Left ventricle myocardium inferior (tissue), 1 donor: ENCODE results near the gene ACAP1. TPM values are rescaled to one million over a fixed set of nuclear protein-coding genes. Genes with fewer than 3 reads are reported as not detected.
"Not testable (repeated sequence)": the region's sequence is repeated elsewhere in the genome, so short reads cannot be mapped to it uniquely, and the experiment has no call there.

Experiments used
- DNase-seq: peaks from one replicate; pipeline ENCODE4 v3.0.0-alpha.2; 2020
- H3K27ac ChIP-seq: fragments of 200-600 bp; replicated peaks from 2 replicates; pipeline ENCODE4 v1.8.0; 2021
- H3K27me3 ChIP-seq: fragments of 200-600 bp; 2 replicates; pipeline ENCODE4 v1.8.0; 2021; ENCODE audit warnings: low read depth
- H3K36me3 ChIP-seq: fragments of 200-600 bp; 2 replicates; pipeline ENCODE4 v1.8.0; 2021
- H3K4me1 ChIP-seq: fragments of 200-600 bp; 2 replicates; pipeline ENCODE4 v1.8.0; 2021
- H3K4me3 ChIP-seq: fragments of 200-600 bp; 2 replicates; pipeline ENCODE4 v1.8.0; 2021; ENCODE audit warnings: mild to moderate bottlenecking, moderate library complexity
- H3K9me3 ChIP-seq: fragments of 200-600 bp; replicated peaks from 2 replicates; pipeline ENCODE4 v1.8.0; 2021
- intact Hi-C: fragments of 100-400 bp; cut with micrococcal nuclease; formaldehyde crosslinking; loops from one replicate; pipeline ENCODE4 v1.11.0; 2022
- total RNA-seq: library from RNA; stranded (reverse); fragmentation: NEBNext Ultra II Directional; extraction: Animal tissue kit (Norgen Biotek cat#: 25700); gene quantifications from one replicate; pipeline ENCODE4 v1.2.1, GENCODE V29; 2021
- TF ChIP-seq, protein P1 (sequence below): fragments of 200-600 bp; IDR thresholded peaks from 2 replicates; pipeline ENCODE4 v1.8.0; 2021; ENCODE audit warnings: antibody characterized with exemption, mild to moderate bottlenecking, borderline replicate concordance
- donor health status: DM: no; HTN: yes; CAD: no; lungs with severe emphysema.

ACAP1 gene
- total RNA-seq, 1 donor from 2014 or later, result 13.4 TPM

DNA sequence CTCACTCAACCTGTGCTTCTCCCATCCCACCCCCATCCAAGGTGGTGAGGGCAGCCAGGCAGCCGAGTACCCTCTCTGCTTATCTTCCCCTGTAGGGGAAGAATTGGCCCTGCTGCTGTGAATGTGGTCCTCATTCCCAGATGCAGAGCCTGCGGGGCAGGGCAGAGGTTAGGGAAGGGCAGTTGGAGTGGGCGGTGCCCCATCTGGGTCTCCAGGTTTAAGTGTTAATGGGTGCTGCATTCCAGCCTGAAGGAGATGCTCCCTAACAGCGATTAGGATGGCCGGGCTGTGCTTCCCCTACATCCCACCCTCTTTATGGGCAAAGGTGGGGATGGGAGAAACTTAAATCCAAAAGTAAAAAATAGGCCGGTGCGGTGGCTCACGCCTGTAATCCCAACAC is 30.8 kb downstream of the ACAP1 start:
- Histone ChIP-seq H3K4me3 (no peak overlapping the region), H3K9me3 (no peaks in the 10 kb centered on the region), H3K27me3 (peaks cover 21% of the 10 kb centered on the region), H3K4me1 (no peaks in the 10 kb centered on the region), H3K36me3 (no peaks in the 10 kb centered on the region), H3K27ac (no peak overlapping the region)
- no peak for DNase-seq
- TF ChIP-seq, protein P1, sequence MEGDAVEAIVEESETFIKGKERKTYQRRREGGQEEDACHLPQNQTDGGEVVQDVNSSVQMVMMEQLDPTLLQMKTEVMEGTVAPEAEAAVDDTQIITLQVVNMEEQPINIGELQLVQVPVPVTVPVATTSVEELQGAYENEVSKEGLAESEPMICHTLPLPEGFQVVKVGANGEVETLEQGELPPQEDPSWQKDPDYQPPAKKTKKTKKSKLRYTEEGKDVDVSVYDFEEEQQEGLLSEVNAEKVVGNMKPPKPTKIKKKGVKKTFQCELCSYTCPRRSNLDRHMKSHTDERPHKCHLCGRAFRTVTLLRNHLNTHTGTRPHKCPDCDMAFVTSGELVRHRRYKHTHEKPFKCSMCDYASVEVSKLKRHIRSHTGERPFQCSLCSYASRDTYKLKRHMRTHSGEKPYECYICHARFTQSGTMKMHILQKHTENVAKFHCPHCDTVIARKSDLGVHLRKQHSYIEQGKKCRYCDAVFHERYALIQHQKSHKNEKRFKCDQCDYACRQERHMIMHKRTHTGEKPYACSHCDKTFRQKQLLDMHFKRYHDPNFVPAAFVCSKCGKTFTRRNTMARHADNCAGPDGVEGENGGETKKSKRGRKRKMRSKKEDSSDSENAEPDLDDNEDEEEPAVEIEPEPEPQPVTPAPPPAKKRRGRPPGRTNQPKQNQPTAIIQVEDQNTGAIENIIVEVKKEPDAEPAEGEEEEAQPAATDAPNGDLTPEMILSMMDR, result no peak
- intact Hi-C loops, result no loop called here

GRCh38 chr17:7367918-7368598 is 31.7 kb downstream of the ACAP1 start:
- DNase-seq, result no peak
- Histone ChIP-seq H3K27me3 (peaks cover 21% of the 10 kb centered on the region), H3K27ac (no peak overlapping the region), H3K9me3 (no peaks in the 10 kb centered on the region), H3K36me3 (no peaks in the 10 kb centered on the region), H3K4me1 (no peaks in the 10 kb centered on the region), H3K4me3 (no peak overlapping the region)
- intact Hi-C loops, result no loop called here
- TF ChIP-seq, protein P1, result no peak

DNA sequence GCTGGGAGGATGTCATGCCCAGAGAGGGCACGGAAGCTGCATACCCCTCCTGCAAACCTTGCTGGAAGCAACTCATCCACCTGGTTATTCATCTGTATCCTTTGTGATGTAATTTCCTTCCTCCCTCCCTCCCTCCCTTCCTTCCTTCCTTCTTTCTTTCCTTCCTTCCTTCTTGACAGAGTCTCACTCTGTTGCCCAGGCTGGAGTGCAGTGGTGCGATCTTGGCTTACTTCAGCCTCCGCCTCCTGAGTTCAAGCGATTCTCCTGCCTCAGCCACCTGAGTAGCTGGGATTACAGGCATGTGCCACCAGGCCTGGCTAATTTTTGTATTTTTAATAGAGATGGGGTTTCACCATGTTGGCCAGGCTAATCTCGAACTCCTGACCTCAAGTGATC is 32.3 kb downstream of the ACAP1 start:
- DNase-seq, H3K4me1 ChIP-seq, H3K9me3 ChIP-seq, intact Hi-C loops, H3K4me3 ChIP-seq, H3K27ac ChIP-seq, H3K36me3 ChIP-seq: not testable (repeated sequence)
- peaks cover 21% of the 10 kb centered on the region for H3K27me3 ChIP-seq

- H3K27me3 ChIP-seq, result peaks cover 21% of the 10 kb centered on the region
- TF ChIP-seq, protein P1, result no peak
- intact Hi-C loops, result no loop called here
- no peak for DNase-seq
- no peaks in the 10 kb centered on the region for H3K9me3 ChIP-seq
- no peak overlapping the region for H3K4me3 ChIP-seq
- H3K36me3 ChIP-seq, result no peaks in the 10 kb centered on the region
- no peaks in the 10 kb centered on the region for H3K4me1 ChIP-seq
- H3K27ac ChIP-seq, result no peak overlapping the region
Measured at GRCh38 chr17:7369825-7370224, 33.5 kb downstream of the ACAP1 start.

DNA sequence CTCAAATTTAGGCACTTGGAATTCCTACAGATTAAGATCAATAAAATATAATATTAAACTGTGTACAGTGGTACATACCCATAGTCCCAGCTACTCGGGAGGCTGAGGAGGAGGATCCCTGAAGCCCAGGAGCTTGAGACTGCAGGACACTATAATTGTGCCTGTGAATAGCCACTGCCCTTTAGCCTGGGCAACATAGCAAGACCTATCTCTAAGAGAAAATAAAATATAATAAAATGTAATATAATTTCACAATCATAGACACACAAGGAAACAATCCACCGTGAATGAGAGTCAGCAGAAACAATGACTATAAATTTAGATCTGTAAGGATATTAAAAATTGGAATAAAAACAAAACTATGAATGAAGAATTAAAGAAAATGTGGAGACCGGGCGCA is 34.5 kb downstream of the ACAP1 start:
- Histone ChIP-seq H3K36me3 (no peaks in the 10 kb centered on the region), H3K4me1 (no peaks in the 10 kb centered on the region), H3K4me3 (no peak overlapping the region), H3K9me3 (no peaks in the 10 kb centered on the region), H3K27me3 (peaks cover 21% of the 10 kb centered on the region), H3K27ac (no peak overlapping the region)
- DNase-seq, result no peak
- intact Hi-C loops, result no loop called here
- TF ChIP-seq, protein P1, result no peak

DNA sequence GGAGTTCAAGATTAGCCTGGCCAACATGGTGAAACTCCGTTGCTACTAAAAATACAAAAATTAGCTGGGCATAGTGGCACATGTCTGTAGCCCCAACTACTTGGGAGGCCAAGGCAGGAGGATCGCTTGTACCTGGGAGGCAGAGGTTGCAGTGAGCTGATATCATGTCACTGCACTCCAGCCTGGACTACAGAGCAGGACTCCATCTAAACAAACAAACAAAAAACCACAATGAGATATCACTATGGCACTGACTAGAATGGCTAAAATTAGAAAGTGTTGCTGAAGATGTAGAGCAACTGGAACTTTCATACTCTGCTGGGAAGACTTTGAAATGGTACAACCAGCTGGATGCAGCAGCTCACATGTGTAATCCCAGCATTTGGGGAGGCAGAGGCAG is 38.0 kb downstream of the ACAP1 start:
- Histone ChIP-seq H3K4me1 (no peaks in the 10 kb centered on the region), H3K27me3 (peaks cover 12% of the 10 kb centered on the region), H3K36me3 (no peaks in the 10 kb centered on the region), H3K4me3 (no peak overlapping the region), H3K27ac (no peak overlapping the region), H3K9me3 (no peaks in the 10 kb centered on the region)
- intact Hi-C loops, result no loop called here
- no peak for DNase-seq
- TF ChIP-seq, protein P1, result no peak
